GM12878 (cell line): Measurements from ENCODE around the gene MCEMP1. TPM values are rescaled to one million over a fixed set of nuclear protein-coding genes. Genes with fewer than 3 reads are reported as not detected.

Source experiments
- ATF3 ChIP-seq: IDR thresholded peaks from 2 replicates; pipeline ENCODE4 v1.6.1; 2011; ENCODE audit warnings: low read depth, mild to moderate bottlenecking, low read length, moderate library complexity, borderline replicate concordance; ENCODE audit errors: extremely low read depth
- BACH1 ChIP-seq: fragments of 450-650 bp; IDR thresholded peaks from 2 replicates; pipeline ENCODE4 v1.6.1; 2017; ENCODE audit warnings: mild to moderate bottlenecking, borderline replicate concordance
- BCL3 ChIP-seq: IDR thresholded peaks from 2 replicates; pipeline ENCODE4 v1.6.1; 2011; ENCODE audit warnings: borderline replicate concordance, low read depth, mild to moderate bottlenecking, moderate library complexity, low read length; ENCODE audit not compliant: insufficient read depth, poor library complexity, severe bottlenecking
- E2F8 ChIP-seq: fragments of 450-650 bp; IDR thresholded peaks from 2 replicates; pipeline ENCODE4 v1.6.1; 2018; ENCODE audit warnings: mild to moderate bottlenecking, low read depth, moderate library complexity; ENCODE audit not compliant: partially characterized antibody
- FOXM1 ChIP-seq: IDR thresholded peaks from 2 replicates; pipeline ENCODE4 v1.6.1; 2012; ENCODE audit warnings: low read depth, mild to moderate bottlenecking, inconsistent platforms, low read length, moderate library complexity
- IRF3 ChIP-seq: fragments of 450-650 bp; IDR thresholded peaks from 2 replicates; pipeline ENCODE4 v1.6.1; 2014; ENCODE audit warnings: mild to moderate bottlenecking
- MEF2B ChIP-seq: fragments of 450-650 bp; IDR thresholded peaks from 2 replicates; pipeline ENCODE4 v1.6.1; 2018; ENCODE audit warnings: mild to moderate bottlenecking, moderate library complexity; ENCODE audit not compliant: partially characterized antibody, poor library complexity, severe bottlenecking
- PAX5 ChIP-seq: IDR thresholded peaks from 2 replicates; pipeline ENCODE4 v1.6.1; 2011; ENCODE audit warnings: low read depth, low read length, borderline replicate concordance
- POLR2AphosphoS5 ChIP-seq: IDR thresholded peaks from 2 replicates; pipeline ENCODE4 v1.6.1; 2011; ENCODE audit warnings: mild to moderate bottlenecking, low read length, inconsistent platforms
- POU2F2 ChIP-seq: IDR thresholded peaks from 3 replicates; pipeline ENCODE4 v1.6.1; 2011; ENCODE audit warnings: low read depth, mild to moderate bottlenecking, low read length, borderline replicate concordance
- RB1 ChIP-seq: fragments of 450-650 bp; formaldehyde crosslinking; IDR thresholded peaks from 2 replicates; pipeline ENCODE4 v1.6.1; 2017; ENCODE audit warnings: mild to moderate bottlenecking, borderline replicate concordance
- RUNX3 ChIP-seq: IDR thresholded peaks from 2 replicates; pipeline ENCODE4 v1.6.1; 2012; ENCODE audit warnings: low read length, inconsistent platforms
- SREBF2 ChIP-seq: IDR thresholded peaks from 2 replicates; pipeline ENCODE4 v1.6.1; 2012; ENCODE audit warnings: mild to moderate bottlenecking, low read length
- SRF ChIP-seq, 2 experiments: IDR thresholded peaks; 2 replicates each; pipeline ENCODE4 v1.6.1; 2011; ENCODE audit warnings: low read depth in 2 of 2, low read length in 2 of 2, mild to moderate bottlenecking in 1 of 2, moderate library complexity in 1 of 2
- SUZ12 ChIP-seq: fragments of 200-600 bp; sonication (generic); IDR thresholded peaks from one replicate; pipeline ENCODE4 v1.6.1; 2018; ENCODE audit warnings: antibody characterized with exemption, mild to moderate bottlenecking; ENCODE audit not compliant: unreplicated experiment
- TARDBP ChIP-seq: IDR thresholded peaks from 2 replicates; pipeline ENCODE4 v1.6.1; 2016; ENCODE audit warnings: borderline replicate concordance
- YBX1 ChIP-seq: fragments of 450-650 bp; IDR thresholded peaks from 2 replicates; pipeline ENCODE4 v1.6.1; 2016; ENCODE audit warnings: antibody characterized with exemption
- ZNF274 ChIP-seq: IDR thresholded peaks from one replicate; pipeline ENCODE4 v1.8.0; 2011; ENCODE audit not compliant: insufficient read length, insufficient read depth
- polyA plus RNA-seq, 11 experiments: library from polyadenylated mRNA; depleted of rRNA in 4 of 11; unstranded in 6 of 11; stranded (reverse) in 5 of 11; fragments of >200 nt; fragmentation: Nextera tagmentation in 4 of 11; fragmentation: Illumina TruSeq in 1 of 11; extraction: Ambion mirVana in 4 of 11; extraction: Trizol in 1 of 11; gene quantifications; 1 replicate in 1 of 11; 2 replicates in 10 of 11; pipeline versions ENCODE4 v1.2.1 to v1.2.3, GENCODE V29; 2011 to 2016; ENCODE audit warnings: inconsistent platforms in 2 of 11, missing spikeins in 2 of 11, low read depth in 1 of 11
- total RNA-seq, 4 experiments: library from RNA; depleted of rRNA in 3 of 4; stranded (reverse); fragments of >200 nt in 3 of 4; fragmentation: Illumina TruSeq in 1 of 4; extraction: Trizol in 1 of 4; gene quantifications; 2 replicates each; pipeline versions ENCODE4 v1.2.1 to v1.2.3, GENCODE V29; 2013 to 2021

The MCEMP1 gene
- total and polyA plus RNA-seq, 10 of the 15 experiments (the other 5 are each of a cell fraction or from before 2014, with no cell fraction given) = 0.08 to 0.55 (median 0.26) TPM; not detected in 1

GRCh38 chr19:7690779-7691258 is 13.9 kb downstream of the MCEMP1 start (continued):
- peak; percentile 100 for TF ChIP-seq RUNX3
- peak; percentile 99 for TF ChIP-seq PAX5
- TF ChIP-seq MEF2B = peak; percentile 92
- TF ChIP-seq SRF (IDR thresholded peaks at IDR 0.05; ENCODE audit: low read depth in 2 of 2, low read length in 2 of 2) = no peak
- TF ChIP-seq RB1 = no peak
- TF ChIP-seq POLR2AphosphoS5 = peak; percentile 57; the same call in 1 of the 2 replicates
- peak; percentile 50; the same call in 1 of the 2 replicates for TF ChIP-seq FOXM1
- no peak for TF ChIP-seq E2F8
- TF ChIP-seq SREBF2 = no peak
- no peak for TF ChIP-seq TARDBP
- TF ChIP-seq ATF3 = no peak
- TF ChIP-seq ZNF274 = no peak
- TF ChIP-seq BACH1 = peak; percentile 37; the same call in 1 of the 2 replicates
- TF ChIP-seq IRF3 = no peak
- TF ChIP-seq BCL3 = no peak
- no peak for TF ChIP-seq SUZ12
- TF ChIP-seq POU2F2 = peak; percentile 85; the same call in 2 of the 3 replicates
- no peak for TF ChIP-seq YBX1
